DMS53 treated with DMSO at 0.1 percent for 48 hours (cell line): Measurements from ENCODE around the gene BRAT1.

Experiments
- DNase-seq: peaks from one replicate; lab custom pipeline; 2025; ENCODE audit not compliant: unreplicated experiment; lab: John Stamatoyannopoulos, UW

The BRAT1 gene

DNA sequence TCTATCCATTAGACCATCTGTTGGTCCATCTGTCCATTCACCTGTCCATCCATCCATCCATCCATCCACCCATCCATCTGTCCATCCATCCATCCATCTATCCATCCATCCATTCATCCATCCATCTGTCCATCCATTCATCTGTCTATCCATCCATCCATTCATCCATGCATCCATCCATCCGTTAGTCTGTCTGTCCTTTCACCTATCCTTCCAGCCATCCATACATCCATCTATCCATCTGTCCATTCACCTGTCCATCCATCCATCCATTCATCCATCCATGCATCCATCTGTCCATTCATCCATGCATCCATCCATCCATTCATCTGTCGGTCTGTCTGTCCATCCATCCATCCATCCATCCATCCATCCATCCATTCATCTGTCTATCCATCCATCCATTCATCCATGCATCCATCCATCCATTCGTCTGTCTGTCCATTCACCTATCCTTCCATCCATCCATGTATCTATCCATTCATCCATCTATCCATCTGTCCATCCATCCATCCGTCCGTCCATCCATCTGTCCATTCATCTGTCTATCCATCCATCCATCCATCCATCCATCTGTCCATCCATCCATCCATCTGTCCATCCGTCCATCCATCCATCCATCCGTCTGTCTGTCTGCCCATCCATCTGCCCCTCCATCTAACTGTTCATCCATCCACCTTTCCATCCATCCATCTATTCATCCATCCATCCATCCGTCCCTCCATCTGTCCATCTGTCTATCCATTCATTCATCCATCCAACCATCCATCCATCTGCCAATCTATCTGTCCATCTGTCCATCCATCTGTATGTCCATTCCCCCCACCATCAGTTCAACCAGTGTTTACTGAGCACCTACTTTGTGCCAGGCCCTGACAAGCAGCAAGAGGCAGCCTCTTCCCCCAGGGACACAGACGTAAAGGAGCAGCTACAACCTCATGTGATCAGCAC lies 40.6 kb downstream of the BRAT1 start:
- DNase-seq, result no peak

DNA sequence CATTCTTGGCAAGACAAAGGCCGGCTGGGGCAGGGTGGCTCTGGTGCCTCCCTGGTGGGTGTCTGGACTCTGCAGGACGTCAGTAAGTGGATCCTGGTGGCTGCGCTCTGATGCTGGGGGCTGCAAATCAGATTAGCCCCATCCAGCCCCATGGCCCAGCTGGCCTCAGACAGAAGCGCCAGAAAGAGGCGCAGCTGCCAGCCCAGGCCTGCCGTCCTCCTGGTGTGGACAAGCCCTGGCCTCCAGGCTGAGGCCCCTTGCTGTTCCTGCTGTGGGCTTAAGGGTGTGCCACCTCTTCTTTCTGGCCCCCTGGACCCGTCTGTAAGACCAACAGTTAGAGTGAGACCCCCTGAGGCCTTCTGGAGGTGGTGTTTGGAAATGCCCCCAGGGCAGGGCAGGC lies 41.6 kb downstream of the BRAT1 start:
- no peak for DNase-seq

DNA sequence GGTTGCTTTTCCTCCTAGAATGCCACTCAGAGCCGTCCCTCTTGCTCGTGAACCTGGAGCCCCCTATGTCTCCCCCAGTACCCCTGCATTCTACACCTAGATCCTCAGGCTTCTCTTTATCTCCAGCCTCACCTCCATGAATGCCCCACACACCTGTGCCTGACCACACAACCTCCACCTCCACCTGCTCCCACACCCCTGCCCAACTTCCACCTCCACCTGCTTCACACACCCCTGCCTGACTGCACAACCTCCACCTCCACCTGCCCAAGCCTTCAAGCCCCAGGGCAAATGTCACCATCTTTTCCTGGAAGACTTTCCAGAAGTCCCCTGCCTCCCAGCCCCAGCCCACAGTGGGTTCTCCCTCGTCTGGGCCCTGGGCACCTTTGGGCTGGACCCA lies 42.6 kb downstream of the BRAT1 start:
- DNase-seq, result no peak

DNA sequence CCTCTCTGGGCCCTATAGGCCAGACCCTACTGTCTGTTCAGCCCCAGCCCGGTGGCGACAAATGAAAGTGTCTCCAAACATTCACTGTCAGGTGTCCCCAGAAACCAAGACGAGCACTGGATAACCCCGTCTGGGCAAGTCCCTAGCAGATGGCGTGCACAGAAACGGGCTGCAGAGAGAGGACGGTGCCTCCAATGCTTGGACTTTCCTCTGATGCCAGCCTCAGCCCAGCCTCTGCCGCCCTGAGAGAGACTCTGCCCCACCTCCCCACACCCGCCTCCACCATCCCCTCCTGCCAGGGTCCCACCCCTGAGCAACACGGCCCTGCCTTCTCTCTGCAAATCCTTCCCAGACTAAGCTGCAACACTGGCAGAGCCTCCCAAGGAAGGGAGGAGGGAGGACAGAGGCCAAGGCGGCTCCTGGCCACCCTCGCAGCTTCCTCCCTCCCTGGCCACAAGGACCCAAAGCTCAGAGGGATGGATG lies 43.1 kb downstream of the BRAT1 start:
- DNase-seq, result no peak

DNA sequence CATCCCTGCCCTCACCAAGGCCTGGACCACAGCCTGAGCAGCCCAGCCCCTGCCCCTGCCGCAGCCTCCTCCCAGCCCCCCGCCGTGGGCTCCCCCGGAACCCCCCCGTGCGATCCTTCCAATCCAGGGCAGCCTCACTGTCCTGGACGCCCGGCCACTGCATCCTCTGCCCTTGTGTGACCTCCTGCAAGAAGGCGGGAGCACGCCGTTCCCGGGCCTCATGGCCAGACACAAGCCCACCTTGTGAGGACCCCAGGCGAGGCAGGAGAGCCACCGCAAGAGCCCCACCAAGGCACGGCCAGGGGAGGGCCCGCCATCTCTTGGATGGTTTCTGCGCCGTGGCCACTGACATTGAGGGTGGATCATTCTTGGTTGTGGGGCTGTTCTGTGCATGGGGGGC lies 43.6 kb downstream of the BRAT1 start:
- no peak for DNase-seq

DNA sequence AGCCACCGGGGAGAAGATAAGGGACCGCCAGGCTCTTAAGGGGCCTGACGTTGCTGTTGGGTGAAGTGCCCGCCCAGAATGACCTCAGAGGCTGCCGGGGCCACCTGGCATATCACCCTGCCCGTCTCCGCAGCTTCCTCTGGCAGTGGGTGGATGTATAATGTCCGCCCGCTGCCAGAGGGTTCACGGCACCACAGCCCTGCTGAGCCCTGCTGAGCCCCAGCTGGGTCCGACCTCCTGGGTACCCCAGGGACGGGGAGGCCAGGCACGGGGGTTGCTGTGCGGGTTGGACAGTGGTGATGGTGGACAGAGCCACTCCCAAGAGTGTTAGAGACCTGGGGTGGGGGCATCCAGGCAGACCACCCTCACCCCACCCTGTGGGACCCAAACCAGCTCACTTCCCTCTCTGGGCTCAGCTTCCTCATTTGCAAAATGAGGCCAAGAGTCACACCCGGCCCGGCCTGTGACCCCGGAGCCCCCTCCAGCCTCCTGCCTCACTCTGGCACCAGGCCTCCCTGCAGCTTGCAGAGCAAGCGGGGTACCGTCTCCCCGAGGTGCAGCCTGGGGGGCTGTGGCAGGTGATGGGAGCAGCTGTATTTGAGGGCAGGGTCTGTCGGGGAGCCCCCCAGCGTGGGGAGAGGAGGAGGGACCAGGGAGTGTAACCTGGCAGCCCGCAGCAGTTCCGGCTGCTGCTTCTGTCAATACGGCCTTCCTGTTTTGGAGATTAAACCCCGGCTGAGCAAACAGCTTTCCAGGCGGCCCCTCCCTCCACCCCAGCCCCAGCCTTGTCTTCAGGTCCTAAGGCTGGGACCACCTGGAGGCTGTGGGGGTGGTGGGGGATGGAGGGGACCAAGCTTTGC lies 44.2 kb downstream of the BRAT1 start:
- DNase-seq, result no peak

DNA sequence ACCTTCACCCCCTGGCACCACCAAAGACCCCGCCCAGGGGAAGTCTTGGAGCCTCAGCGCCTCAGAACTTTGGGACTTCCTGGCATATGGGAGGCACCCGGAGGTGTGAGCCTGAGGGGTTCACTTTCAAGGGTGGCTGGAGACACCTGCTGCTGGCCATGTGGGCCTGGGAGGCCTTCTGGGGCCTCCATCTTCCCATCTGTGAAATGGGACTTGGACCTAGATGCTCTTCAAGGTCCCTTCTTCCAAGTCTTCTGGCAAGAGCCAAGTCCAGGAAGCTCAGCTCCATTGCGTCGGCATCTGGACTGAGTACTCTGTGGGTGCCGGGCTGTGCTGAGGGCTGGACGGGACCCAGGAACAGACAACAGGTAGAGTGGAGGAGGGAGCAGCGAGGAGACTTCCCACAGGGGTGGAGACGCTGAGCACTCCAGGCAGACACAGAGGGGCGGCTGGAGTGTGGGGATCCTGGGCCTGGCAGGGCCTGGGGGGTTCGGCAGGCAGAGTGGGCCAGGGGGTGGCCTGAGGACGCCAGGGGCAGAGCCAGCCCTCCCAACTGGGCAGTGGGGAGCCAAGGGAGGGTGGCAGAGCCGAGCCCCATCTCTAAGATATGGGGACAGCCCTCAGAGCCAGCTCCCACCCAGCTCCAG lies 45.1 kb downstream of the BRAT1 start:
- DNase-seq, result no peak

DNA sequence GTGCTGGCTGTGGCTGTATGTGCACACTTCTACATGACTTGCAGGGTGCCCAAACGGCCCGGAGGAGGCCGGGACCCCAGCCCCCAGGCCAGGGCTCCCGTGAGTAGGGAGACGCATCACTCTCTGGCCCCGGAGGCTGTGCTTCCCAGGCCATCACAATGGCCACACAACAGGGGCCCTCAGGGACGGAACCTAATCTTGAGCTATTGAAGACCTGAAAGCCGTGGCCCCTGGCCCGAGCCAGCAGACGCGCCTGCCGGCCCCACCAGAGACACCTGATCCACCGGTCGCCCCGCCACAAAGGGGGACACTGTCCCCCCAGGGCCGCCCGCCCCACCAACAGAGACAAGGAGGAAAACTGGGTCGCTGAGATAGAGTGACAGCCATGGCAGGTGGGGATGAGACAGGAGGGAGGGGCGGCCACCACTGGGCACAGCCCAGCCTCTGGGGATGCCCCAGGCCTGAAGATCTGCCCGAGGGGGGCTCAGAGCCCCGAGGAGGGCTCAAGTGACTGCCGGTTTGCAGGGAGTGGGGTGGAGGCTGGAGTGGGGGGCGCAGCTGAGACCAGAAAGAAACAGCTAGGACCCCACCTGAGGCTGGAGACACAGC lies 45.9 kb downstream of the BRAT1 start:
- DNase-seq, result no peak

DNA sequence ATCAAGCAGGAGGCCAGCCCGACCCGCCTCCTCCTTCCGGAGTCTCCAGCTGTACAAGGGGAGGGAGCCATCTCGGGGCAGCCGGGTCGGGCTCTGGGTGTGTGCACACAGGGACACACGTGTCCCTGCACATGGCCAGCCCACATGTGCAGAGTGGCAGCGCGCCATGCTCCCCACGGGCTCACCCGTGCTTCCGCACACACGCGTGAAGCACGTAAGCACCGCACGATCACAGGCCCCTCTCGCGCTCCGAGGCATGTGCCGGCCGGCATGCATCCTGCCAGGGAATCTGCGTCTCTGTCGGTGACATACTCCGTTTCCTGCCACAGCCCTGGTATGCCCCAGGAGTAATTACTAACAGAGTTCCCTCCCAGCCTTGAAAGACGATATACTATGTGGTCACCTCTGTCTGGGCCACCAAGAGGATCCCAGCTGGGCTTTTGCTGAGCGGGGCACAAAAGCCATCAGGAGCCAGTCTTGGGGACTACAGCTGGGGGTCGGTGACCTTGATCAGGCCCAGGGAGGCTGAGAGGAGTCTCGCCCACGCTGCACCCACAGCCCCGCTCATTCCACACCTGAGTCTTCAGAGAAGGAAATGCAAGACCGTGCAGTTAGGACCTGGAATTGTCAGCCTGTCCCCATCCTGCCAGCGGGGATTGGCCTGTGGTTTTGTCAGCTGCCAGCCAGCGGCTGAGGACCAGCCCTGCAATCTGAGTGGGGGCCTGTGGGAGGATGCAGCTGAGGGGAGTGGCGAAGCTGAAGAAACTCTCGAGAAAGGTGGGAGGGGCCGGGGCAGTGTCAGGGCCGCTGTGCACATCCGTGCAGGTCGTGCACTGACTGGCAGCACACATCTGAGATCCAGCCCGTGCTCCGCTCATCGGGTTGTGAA lies 46.8 kb downstream of the BRAT1 start:
- no peak for DNase-seq

- DNase-seq, result no peak
Measured at GRCh38 chr7:2507917-2508306, 47.4 kb downstream of the BRAT1 start.

DNA sequence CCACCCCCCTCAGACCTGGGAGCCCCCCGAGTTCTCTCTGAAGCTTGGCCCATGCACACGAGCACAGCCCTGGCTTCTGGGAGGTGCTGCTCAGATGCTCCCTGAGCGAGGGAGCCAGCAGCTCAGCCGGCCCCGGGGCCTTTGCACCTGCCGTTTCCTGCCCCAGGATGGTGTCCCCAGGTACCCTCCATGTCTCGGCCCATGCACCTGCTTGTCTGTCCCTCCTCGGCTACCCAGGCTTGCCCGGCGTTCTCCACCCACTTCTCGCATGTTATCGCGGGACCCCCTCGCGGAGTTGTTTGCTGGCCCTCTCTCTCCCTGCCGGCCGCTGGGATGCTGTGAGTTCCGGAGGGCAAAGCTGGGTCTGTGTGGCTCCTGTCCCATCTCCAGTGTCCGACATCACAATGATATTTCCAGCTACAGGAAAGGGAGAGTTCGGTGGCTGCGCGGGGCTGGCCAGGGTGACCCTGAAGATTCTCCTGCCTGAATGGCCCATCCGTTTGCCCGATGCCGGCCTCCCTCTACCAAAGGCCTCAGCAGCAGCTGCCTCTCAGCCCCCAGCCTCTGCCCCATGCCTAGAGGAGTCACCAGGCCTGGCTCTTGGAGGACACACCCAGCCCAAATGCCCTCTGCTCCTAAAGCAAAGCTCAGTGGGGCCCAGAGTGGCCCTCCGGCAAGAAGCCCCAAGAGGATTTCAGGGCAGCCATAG lies 48.0 kb downstream of the BRAT1 start:
- DNase-seq, result no peak

DNA sequence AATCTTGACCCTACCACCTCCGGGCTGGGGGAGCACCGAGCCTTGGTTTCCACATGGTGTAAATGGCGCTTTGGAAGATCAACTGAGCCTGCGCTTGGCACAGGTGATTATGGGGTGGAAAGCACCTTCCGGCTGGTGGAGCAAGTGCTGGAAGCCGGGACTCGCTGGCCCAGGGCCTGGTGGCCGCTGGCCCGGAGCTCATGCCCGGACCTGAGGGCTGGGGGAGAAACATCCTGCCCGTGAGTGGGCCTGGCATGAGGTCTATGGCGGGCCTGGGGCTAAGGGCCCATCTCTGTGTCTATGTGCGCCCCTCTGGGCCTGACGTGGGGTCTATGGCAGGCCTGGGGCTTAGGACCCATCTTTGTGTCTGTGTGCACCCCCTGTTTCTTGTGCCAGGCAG lies 49.9 kb downstream of the BRAT1 start:
- DNase-seq, result no peak

DNA sequence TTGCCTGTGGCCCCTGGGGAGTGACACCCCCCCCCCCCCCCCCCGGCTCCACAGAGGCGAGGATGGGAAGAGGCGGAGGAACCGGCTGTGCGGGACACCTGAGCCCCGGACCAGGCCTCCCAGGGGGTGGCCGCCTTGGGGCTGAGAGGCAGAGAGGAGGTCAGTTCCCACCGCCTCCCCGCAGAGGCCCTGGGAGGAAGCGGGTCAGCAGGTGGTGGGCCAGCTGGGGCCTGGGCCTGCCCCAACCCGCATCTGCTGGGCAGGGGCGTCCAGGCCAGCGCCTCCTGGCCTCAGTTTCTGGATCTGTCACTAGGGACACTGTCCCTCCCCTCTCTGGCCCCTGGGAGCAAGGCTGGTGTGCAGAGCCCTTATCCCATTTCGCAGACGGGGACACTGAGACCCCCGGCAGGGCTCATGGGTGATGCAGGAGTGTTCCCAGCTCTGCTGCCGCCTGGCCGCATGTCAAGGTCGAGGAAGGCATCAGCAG lies 50.4 kb downstream of the BRAT1 start:
- DNase-seq, result no peak

GRCh38 chr7:2504128-2504888 lies 51.0 kb downstream of the BRAT1 start:
- no peak for DNase-seq

- no peak for DNase-seq
Measured at GRCh38 chr7:2503056-2503941, 52.0 kb downstream of the BRAT1 start.

- no peak for DNase-seq
Measured at GRCh38 chr7:2502647-2502966, 52.7 kb downstream of the BRAT1 start.

- DNase-seq, result no peak
Measured at GRCh38 chr7:2501947-2502646, 53.2 kb downstream of the BRAT1 start.
